Myocyte (in vitro differentiated cells): ENCODE results near the gene HOXA4. TPM values are rescaled to one million over a fixed set of nuclear protein-coding genes. Genes with fewer than 3 reads are reported as not detected.
A peak's percentile ranks its signal among the peaks of the same experiment; 100 is the strongest.

Experiments used
- DNase-seq: peaks from one replicate; pipeline ENCODE4 v3.0.0-alpha.2; 2012; ENCODE audit warnings: low read depth
- total RNA-seq: library from RNA; depleted of rRNA; stranded (reverse); fragments of >200 nt; gene quantifications from 2 replicates; pipeline ENCODE4 v1.2.3, GENCODE V29; 2014

Gene HOXA4
- total RNA-seq, 1 donor from 2014 or later: 5.0 TPM

DNA sequence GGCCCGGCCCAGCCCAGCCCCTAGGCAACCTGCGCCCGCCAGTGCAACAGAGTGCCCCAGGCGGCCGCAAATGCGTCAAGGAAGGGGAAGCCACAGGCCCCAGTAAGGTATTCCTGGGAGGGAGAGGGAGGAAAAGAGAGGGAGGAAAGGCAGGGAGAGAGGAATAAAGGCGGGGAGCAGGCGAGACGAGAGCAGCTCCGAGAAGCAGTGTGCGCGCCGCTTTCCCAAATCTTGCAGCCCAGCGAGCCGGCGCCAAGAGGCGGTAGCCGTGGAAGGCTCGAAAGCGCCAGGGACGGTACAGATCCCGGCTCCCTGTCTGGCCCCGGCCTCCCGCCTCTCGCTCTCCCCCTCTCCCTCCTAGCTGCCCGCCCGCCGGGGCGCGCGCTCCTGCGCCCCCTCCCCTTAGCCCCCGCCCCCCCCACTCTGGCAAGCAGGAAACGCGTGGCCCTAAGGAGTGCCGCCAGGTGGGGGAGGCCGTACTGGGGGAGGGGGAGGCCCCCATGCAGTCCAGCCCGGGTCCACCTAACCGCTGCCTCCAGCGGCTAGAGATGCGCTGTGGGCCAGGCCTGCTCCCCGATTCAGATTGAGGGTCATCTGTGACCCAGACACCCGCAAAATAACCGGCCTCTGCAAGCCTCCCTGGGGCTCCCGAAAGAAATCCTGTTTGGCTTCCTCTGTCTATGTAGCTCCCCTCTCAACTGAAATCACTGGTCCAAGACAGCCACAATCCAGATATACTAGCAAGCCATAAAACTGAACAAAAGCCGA lies 39.3 kb upstream of the HOXA4 start:
- no peak for DNase-seq

DNA sequence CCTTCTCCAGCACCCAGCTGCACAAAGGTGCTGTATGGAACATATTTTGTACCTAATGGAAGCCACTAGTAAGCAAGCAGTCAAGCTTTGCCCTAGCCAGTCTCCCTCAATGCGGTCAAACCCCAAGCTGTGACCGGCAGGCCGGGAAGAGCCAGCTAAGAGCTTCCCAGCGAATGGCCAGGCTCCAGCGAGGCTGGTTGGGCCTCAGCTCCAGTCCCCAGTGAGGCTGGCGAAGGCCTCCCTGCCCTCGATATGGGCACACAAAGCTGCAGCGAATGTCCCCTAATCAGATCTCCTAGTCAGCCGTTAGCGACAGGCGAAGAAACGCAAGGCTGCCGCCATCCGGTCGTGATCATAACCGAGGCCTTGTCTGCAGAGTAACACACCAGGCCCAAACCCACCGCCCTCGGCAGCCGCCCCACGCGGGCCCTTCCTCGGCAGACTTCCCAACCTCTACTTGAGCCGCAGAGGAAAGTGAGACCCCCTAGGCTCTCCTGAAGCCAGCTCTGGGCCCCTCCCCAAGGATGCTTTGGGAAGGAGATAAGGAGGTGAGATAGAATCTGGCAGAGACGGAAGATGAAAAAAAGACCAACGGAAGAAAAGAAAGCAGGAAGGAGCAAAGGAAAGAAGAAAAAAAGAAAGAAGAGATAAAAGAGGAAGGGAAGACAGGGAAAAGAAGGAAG lies 37.8 kb upstream of the HOXA4 start:
- DNase-seq: no peak

DNA sequence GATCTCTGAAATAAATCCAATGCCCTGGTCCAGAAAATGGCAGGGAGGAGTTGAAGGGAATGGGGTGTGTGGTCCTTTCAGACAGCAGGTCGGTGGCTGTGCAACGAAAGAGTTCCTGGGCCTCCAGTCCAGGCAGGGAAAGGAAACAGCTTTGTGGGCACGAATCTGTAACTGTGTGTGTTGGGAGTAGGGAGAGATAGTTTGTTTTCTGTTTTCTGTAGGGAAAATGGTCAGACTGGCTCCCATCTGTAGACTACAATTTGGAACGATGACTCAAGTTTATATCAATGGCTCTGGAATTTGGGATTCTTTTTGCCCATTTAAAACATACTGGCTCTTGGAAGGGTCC lies 37.3 kb upstream of the HOXA4 start:
- DNase-seq: no peak

DNA sequence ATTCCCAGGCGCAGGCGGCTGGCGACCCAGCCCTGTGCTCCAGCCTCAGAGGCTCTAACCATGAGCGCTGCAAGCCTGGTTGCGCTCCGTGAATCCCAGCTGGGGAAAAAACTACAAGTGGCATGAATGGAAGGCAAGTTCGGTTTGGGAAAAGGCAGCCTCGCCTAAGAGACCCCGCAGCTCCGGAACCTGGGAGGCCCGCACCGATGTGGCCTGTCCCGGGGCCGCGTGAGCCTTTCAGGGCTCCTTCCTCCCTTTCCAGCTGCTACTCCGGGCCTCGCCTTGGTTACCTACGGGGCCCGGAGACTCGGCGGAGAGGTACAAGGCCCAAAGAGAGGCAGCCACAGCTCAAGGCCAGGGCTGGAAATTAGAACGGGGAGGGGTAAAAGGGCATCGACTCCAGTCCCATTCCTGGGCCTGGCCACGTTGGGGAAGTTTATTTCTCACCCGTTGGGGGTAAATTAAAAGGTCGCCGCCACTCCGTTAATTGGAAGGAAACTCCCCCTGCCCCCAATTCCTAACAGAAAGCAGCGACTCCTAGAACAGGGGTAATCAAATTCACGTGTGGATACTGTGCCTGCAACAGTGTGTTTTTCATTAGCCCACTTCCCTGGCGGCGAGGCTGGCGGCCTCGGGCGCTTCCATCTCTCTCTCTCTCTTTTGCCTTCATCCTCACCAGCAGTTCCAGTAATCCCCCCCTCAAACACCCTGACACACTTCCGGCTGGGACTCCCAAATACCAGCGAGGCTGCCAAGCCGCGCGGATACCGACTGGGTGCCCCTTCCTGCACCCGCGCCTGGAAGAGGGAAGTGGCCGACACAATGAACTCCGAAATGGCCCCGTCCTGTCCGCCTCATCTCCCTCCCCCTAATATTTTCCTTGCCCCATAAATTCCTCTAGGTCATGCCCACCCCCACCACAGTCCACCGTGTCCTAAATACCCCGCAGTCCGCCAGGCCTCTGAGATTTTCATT lies 36.3 kb upstream of the HOXA4 start:
- DNase-seq: no peak

DNA sequence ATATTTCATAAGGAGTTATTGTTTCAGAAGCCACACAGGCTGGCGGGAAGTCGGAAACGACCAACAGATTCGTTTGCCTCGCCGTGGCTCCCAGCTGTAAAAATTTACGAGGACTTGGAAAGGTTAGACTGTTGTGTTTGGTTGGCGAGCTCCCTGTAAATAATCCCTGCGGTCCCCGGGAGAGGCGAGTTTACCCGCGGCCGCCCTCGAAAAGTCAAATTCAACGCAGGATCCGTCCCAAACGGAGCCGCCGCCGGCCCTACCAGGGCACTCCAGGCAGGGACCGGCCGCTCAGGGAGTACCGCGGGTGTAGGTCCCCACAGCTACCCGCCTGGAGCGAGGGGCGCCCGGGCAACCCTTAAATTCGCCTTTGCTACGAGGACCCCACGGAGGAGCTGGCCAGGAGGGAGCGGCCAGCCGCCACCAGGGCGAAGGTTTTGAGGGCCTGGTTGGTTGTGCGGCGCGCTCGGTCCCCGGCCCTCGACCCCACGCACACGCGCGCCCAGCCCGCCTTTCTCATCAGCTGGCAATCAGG lies 35.5 kb upstream of the HOXA4 start:
- no peak for DNase-seq

DNA sequence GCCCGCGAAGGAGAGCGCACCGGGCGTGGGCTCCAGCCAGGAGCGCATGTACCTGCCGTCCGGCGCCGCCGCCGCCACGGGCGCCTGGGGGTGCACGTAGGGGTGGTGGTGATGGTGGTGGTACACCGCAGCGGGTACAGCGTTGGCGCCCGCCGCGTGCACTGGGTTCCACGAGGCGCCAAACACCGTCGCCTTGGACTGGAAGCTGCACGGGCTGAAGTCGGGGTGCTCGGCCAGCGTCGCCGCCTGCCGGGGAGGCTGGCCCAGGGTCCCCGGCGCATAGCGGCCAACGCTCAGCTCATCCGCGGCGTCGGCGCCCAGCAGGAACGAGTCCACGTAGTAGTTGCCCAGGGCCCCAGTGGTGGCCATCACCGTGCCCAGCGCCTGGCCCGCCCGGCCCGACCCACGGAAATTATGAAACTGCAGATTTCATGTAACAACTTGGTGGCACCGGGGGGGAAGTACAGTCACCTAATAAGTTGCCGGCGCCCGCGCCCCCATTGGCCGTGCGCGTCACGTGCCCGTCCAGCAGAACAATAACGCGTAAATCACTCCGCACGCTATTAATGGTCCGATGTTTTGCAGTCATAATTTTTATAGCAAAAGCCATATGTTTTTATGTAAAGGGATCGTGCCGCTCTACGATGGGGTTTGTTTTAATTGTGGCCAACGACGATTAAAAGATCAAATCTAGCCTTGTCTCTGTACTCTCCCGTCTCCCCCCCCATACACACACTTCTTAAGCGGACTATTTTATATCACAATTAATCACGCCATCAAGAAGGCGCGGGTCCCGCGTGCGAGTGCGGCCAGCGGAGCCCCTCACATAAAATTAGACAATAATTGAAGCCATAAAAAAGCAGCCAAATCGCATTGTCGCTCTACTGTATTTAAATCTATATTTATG lies 34.8 kb upstream of the HOXA4 start, which contains the start of gene HOXA9:
TSS of gene HOXA9 (minus strand) at position 449 of the 907 bp plus-strand sequence. CDS start at position 369, 80 bp downstream.
- DNase-seq: peak; percentile 91

DNA sequence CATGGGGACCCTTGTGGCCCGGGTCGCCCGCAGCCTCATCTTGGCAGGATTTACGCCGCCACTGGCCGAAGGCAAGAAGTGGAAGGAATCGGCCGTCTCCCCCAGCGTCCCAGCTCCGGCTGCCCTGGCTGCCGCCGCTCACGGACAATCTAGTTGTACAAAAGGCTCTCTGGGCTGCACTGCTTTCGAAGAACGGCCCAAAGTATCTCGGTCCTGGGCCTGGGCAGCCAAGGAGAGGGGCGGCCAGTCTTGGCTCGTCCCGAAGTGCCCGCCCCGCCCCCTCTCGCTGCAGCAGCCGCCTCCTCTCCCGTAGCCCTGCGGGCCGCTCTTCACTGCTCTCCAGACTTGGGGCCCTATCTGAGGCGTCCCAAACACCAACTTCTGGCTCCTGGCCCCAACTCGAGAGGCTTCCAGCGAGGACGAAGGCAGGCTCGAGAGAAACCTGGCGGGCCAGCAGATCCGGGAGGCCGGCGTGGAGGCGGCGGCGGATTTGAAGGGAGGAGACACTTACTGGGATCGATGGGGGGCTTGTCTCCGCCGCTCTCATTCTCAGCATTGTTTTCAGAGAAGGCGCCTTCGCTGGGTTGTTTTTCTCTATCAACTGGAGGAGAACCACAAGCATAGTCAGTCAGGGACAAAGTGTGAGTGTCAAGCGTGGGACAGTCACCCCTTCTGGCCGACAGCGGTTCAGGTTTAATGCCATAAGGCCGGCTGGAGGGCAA lies 34.0 kb upstream of the HOXA4 start:
- DNase-seq: no peak

DNA sequence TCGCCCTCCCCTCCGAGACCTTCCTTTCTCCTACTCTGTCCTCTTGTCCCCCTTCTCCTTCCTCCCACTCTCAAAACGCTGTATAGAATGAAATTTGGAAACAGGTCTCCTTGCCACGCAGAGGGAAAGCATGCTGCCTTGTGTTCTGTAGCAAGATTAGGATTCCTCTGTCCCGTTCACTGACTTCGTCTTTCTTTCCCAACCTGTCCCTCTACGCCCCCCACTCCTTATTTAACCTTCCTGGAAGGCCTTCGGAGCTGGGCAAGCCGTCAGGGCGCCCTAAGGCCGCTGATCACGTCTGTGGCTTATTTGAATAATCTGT lies 33.4 kb upstream of the HOXA4 start:
- DNase-seq: no peak

DNA sequence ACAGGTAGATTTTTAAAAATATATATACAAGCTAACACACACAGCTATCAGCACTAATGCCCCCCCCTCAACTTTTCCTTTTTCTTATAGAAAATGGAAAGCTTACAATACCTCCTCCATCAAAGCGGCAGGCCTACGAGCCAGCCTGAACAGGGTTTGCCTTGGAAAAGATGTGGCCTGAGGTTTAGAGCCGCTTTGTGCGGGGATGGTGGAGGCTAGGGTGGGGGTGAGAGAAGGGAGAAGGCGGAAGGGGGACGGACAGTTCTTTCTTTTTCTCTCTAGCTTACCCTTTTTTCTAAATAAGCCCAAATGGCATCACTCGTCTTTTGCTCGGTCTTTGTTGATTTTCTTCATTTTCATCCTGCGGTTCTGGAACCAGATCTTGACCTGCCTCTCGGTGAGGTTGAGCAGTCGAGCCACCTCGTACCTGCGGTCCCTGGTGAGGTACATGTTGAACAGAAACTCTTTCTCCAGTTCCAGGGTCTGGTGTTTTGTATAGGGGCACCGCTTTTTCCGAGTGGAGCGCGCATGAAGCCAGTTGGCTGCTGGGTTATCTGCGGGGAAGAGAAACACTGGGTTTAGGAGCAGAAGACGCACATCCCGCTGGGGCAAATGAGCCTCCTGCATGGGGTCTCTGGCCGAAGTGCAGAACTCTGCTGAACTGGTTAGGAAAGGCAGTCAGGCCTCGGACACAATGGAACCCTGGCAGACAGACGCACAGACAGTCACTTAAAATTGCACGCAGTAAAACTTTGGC lies 32.9 kb upstream of the HOXA4 start:
- DNase-seq: no peak

DNA sequence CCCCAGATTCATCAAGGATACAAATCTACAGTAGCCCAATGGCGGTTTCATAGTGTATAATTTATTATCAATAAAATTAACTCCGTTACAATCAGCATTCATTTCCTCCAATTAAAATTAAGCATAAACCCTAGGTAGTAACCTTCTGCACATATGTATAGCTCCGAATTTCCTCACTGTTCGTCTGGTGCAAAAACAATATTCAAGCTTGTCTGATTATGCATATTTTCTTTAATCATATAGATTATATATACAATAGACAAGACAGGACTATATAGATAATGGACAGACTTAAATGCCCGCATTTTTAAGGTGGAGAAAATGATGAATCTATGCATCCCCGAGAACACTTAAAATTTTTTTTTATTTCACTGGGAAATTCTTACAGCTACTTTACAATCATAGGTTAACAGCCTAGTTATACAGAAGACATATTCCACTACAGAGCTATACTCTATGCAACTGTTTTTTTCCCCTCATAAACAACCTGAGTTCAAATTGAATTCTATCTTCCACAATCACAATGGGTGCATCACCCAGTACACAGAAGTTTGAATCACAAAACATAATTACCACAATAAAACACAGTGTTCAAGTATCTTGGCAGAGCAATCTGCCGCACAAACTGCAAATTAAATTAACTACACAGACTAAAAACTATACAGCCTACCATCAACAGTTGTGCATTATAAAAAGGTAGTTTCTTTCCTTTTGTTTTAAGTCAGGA lies 32.2 kb upstream of the HOXA4 start:
- no peak for DNase-seq

DNA sequence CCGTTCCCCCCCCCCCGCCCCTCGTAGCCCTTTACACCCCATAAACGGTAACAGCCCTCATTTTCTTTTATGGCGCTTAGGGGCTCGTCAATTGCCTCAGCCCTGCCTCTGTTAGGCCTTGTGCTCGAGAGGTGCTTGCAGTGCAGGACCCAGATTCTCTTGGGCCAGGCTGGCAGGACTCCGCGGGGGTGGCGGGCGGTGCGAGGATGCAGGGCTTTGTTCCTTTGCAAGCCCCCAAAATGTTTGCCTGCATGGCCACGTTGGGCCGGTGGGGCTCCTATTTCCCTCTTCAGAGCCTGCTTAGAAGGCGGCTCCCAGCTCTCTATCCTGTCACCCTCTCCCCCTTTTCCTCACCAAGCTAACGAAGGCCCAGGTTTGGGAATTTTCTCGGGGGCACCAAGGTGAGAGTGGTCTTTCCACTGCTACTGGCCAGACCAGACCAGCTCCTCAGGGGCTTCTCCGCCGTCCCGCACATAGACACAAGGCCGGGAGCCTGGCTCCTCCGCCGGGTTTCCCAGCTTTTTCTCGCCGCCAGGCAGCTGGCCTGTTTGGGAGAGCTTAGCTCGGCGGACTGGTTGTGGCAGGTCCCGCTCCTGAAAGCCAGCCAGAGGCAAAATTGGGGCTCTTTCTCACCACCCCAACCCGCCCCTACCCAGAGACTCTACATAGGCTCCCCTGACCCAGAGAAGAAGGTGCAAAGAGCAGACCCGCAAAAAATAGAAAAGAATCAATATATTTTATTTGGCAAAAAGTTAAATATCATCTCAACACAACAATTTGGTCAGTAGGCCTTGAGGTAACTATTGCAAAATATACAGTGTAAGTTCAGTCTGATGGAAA lies 31.4 kb upstream of the HOXA4 start:
- no peak for DNase-seq

DNA sequence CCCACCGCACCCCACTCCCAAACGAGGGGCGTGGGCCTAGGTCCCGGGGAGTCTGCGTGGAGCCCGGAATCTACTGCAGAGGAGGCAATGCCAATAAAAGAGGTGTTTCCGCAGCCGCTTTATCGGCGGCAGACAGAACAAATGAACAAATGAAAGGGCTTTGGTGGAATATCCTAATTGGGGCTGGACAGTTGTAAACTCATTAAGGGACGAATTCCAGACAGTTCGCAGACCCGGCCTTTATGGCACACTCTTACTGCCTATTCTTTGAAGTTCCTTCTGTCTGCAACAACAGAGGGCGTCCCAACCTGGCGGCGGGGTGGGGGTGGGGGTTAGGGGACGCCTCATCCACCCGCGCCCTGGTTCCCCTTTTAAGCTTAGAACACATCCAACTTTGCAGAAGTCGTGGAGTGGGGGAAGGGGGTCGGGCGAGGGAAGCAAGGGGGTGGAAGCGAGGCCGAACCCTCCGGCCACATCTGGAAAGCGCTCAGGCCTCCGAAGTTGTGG lies 30.7 kb upstream of the HOXA4 start:
- no peak for DNase-seq

DNA sequence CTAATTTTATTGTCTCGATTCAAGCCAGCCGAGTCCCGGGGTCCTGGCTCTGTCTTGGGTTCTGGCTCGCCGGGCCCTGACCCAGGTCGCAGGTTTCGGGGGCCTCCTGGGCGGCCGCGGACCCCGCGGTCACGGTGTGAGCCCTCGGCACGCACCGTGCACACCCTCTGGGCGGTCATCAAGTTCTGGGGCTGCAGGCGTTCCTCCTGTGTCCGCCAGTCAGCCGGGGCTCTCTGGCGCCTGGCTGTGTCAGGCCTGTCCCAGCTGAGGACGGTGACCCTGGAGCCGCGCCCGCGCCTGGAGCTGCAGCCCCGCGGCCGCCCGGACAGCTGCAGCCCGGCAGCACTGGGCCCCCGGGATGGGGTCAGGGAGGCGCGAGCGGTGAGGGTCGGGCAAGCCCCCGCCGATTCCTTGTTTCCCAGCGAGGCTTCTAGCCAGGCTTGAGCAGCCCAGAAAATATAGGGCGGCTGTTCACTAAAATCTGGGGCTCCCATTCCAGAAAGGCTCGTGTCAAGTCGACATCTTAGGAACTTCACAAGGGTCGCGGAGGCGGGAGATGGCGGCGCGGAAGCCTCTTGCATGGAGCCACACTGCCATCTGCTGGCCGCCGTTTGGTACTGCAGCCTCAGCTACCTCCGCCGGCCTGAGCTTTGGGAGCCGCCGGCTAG lies 30.1 kb upstream of the HOXA4 start:
- peak; percentile 92 for DNase-seq

DNA sequence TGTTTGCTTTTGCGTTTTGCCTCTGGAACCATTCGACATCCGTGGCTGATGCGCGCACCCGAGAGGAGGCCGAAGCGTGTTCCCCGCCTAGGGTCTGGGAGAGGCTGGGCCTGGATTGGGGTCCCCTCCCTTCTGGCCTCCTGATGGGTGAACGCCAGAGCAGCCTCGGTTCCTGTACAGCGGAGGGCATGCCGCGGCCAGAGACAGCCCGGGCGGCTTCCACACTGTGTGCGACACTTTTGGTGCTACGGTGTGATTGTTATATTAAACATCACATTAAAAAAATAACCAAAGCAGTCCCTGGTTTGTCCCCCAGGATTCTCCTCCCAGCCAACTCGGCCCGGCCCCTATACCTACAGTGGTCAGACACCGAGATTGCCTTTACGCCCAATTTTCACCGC lies 29.6 kb upstream of the HOXA4 start:
- no peak for DNase-seq

DNA sequence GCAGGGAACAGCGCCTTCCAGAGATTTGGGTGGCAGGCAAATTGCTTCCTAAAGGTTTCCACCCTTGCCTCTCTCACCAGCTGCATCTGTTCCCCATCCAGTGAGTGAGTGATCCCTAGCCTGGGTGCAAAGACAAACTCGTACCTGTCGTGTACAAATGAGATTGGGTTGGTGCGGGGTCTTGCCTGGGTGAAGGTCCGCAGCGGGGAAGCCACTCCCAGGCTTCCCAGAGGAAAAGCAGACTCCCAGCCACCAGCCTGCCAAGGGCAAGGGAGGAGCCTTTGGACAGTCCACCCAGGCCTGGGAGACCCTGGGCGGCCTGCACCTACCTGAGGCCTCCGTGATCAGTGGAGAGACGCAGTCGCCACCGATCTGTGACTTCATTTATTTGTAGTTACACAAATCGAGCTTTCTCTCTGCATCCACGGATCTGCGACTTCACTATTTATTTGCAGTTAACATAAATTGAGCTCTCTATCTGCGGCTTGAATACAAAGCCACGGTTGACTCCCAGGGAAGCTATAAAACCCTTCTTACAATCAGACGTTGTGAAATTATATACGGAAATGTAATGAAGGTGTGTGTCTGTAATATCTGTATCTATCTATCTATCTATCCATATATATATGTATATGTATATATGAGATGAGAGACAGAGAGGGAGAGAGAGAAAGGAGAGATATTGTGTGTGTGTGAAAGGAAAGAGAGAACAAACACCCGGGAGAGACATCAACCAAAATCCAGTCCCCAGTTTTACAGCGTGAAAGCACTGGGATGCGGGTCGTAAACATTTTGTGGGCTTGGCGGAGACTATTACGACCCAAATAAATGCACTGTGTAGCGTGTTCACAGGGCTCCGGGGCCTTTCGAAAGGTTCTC lies 28.9 kb upstream of the HOXA4 start:
- DNase-seq: no peak
